Activated naive CD8-positive, alpha-beta T cell (primary cell): ENCODE measurements around the gene LY86.

Experiments
- H3K27ac Mint-ChIP-seq: one replicate; pipeline ENCODE4 v1.8.0; 2021; ENCODE audit warnings: mixed read lengths
- H3K27me3 Mint-ChIP-seq: one replicate; pipeline ENCODE4 v1.8.0; 2021; ENCODE audit warnings: mixed read lengths
- H3K36me3 Mint-ChIP-seq: one replicate; pipeline ENCODE4 v1.8.0; 2021; ENCODE audit warnings: mixed read lengths
- H3K4me1 Mint-ChIP-seq: one replicate; pipeline ENCODE4 v1.8.0; 2021; ENCODE audit warnings: low read depth, mixed read lengths
- H3K4me3 Mint-ChIP-seq: one replicate; pipeline ENCODE4 v1.8.0; 2021; ENCODE audit warnings: mild to moderate bottlenecking, mixed read lengths
- H3K9me3 Mint-ChIP-seq: one replicate; pipeline ENCODE4 v1.8.0; 2021; ENCODE audit warnings: low read depth, mixed read lengths

LY86 gene

GRCh38 chr6:6681075-6681849 lies 92.7 kb downstream of the LY86 start:
- Mint-ChIP-seq H3K4me3 (no peak overlapping the region), H3K9me3 (no peaks in the 10 kb centered on the region), H3K4me1 (peaks cover 12% of the 10 kb centered on the region), H3K27ac (no peak overlapping the region), H3K27me3 (no peaks in the 10 kb centered on the region), H3K36me3 (no peaks in the 10 kb centered on the region)

GRCh38 chr6:6682225-6682624 lies 93.7 kb downstream of the LY86 start:
- no peak overlapping the region for H3K27ac Mint-ChIP-seq
- no peak overlapping the region for H3K4me3 Mint-ChIP-seq
- no peaks in the 10 kb centered on the region for H3K27me3 Mint-ChIP-seq
- no peaks in the 10 kb centered on the region for H3K36me3 Mint-ChIP-seq
- peaks cover 8% of the 10 kb centered on the region for H3K4me1 Mint-ChIP-seq
- no peaks in the 10 kb centered on the region for H3K9me3 Mint-ChIP-seq

- Mint-ChIP-seq H3K27ac (no peak overlapping the region), H3K27me3 (no peaks in the 10 kb centered on the region), H3K4me3 (no peak overlapping the region), H3K4me1 (peaks cover 9% of the 10 kb centered on the region), H3K36me3 (no peaks in the 10 kb centered on the region), H3K9me3 (no peaks in the 10 kb centered on the region)
Measured at GRCh38 chr6:6683969-6684833, 95.7 kb downstream of the LY86 start.

GRCh38 chr6:6685249-6686040 lies 96.9 kb downstream of the LY86 start:
- Mint-ChIP-seq H3K4me1 (peaks cover 9% of the 10 kb centered on the region), H3K27me3 (no peaks in the 10 kb centered on the region), H3K36me3 (no peaks in the 10 kb centered on the region), H3K9me3 (no peaks in the 10 kb centered on the region), H3K27ac (no peak overlapping the region), H3K4me3 (no peak overlapping the region)

GRCh38 chr6:6686176-6686575 lies 97.7 kb downstream of the LY86 start:
- Mint-ChIP-seq H3K27ac (no peak overlapping the region), H3K9me3 (no peaks in the 10 kb centered on the region), H3K4me3 (no peak overlapping the region), H3K4me1 (peaks cover 9% of the 10 kb centered on the region), H3K36me3 (no peaks in the 10 kb centered on the region), H3K27me3 (no peaks in the 10 kb centered on the region)

- H3K9me3 Mint-ChIP-seq, result no peaks in the 10 kb centered on the region
- H3K27ac Mint-ChIP-seq, result no peak overlapping the region
- H3K27me3 Mint-ChIP-seq, result no peaks in the 10 kb centered on the region
- peaks cover 9% of the 10 kb centered on the region for H3K4me1 Mint-ChIP-seq
- no peak overlapping the region for H3K4me3 Mint-ChIP-seq
- no peaks in the 10 kb centered on the region for H3K36me3 Mint-ChIP-seq
Measured at GRCh38 chr6:6686748-6687601, 98.5 kb downstream of the LY86 start.

- Mint-ChIP-seq H3K9me3 (no peaks in the 10 kb centered on the region), H3K27ac (no peak overlapping the region), H3K4me3 (no peak overlapping the region), H3K4me1 (peaks cover 9% of the 10 kb centered on the region), H3K27me3 (no peaks in the 10 kb centered on the region), H3K36me3 (no peaks in the 10 kb centered on the region)
Measured at GRCh38 chr6:6688283-6688682, 99.8 kb downstream of the LY86 start.

GRCh38 chr6:6688951-6689350 lies 100.4 kb downstream of the LY86 start:
- Mint-ChIP-seq H3K4me3 (no peak overlapping the region), H3K36me3 (no peaks in the 10 kb centered on the region), H3K4me1 (peaks cover 9% of the 10 kb centered on the region), H3K27ac (no peak overlapping the region), H3K27me3 (no peaks in the 10 kb centered on the region), H3K9me3 (no peaks in the 10 kb centered on the region)

- H3K4me1 Mint-ChIP-seq, result peaks cover 6% of the 10 kb centered on the region
- H3K4me3 Mint-ChIP-seq, result no peak overlapping the region
- no peaks in the 10 kb centered on the region for H3K27me3 Mint-ChIP-seq
- H3K9me3 Mint-ChIP-seq, result no peaks in the 10 kb centered on the region
- H3K27ac Mint-ChIP-seq, result no peak overlapping the region
- no peaks in the 10 kb centered on the region for H3K36me3 Mint-ChIP-seq
Measured at GRCh38 chr6:6689400-6690143, 101.1 kb downstream of the LY86 start.

- H3K27ac Mint-ChIP-seq, result no peak overlapping the region
- H3K9me3 Mint-ChIP-seq, result no peaks in the 10 kb centered on the region
- H3K4me3 Mint-ChIP-seq, result no peak overlapping the region
- no peaks in the 10 kb centered on the region for H3K27me3 Mint-ChIP-seq
- no peaks in the 10 kb centered on the region for H3K36me3 Mint-ChIP-seq
- H3K4me1 Mint-ChIP-seq, result peaks cover 6% of the 10 kb centered on the region
Measured at GRCh38 chr6:6690144-6690483, 101.6 kb downstream of the LY86 start.

- Mint-ChIP-seq H3K4me3 (no peak overlapping the region), H3K36me3 (no peaks in the 10 kb centered on the region), H3K9me3 (no peaks in the 10 kb centered on the region), H3K27me3 (no peaks in the 10 kb centered on the region), H3K4me1 (peaks cover 6% of the 10 kb centered on the region), H3K27ac (no peak overlapping the region)
Measured at GRCh38 chr6:6694368-6694780, 105.9 kb downstream of the LY86 start.

GRCh38 chr6:6694825-6695624 lies 106.5 kb downstream of the LY86 start:
- H3K27me3 Mint-ChIP-seq, result no peaks in the 10 kb centered on the region
- peaks cover 6% of the 10 kb centered on the region for H3K4me1 Mint-ChIP-seq
- no peaks in the 10 kb centered on the region for H3K9me3 Mint-ChIP-seq
- no peak overlapping the region for H3K27ac Mint-ChIP-seq
- no peak overlapping the region for H3K4me3 Mint-ChIP-seq
- no peaks in the 10 kb centered on the region for H3K36me3 Mint-ChIP-seq

- no peaks in the 10 kb centered on the region for H3K27me3 Mint-ChIP-seq
- H3K4me3 Mint-ChIP-seq, result no peak overlapping the region
- no peaks in the 10 kb centered on the region for H3K9me3 Mint-ChIP-seq
- no peaks in the 10 kb centered on the region for H3K36me3 Mint-ChIP-seq
- no peak overlapping the region for H3K27ac Mint-ChIP-seq
- peaks cover 6% of the 10 kb centered on the region for H3K4me1 Mint-ChIP-seq
Measured at GRCh38 chr6:6695625-6696276, 107.2 kb downstream of the LY86 start.
